Lower lobe of right lung (tissue), 2 donors: ENCODE data around the gene RPL26. TPM values are rescaled to one million over a fixed set of nuclear protein-coding genes. Genes with fewer than 3 reads are reported as not detected.

Experiments
- ATAC-seq, 2 donors: fragments of 200-7000 bp; cut with Tn5 transposase; one replicate each; pipeline ENCODE4 v1.9.1; 2020 to 2022; ENCODE audit warnings: mild to moderate bottlenecking in 2 of 2, moderate library complexity in 2 of 2
- DNase-seq: peaks from one replicate; pipeline ENCODE4 v3.0.0-alpha.2; 2020
- H3K27ac ChIP-seq: fragments of 200-600 bp; one replicate; pipeline ENCODE4 v1.8.0; 2022
- H3K27me3 ChIP-seq: fragments of 200-600 bp; one replicate; pipeline ENCODE4 v1.8.0; 2022; ENCODE audit warnings: low read depth
- H3K36me3 ChIP-seq: fragments of 200-600 bp; one replicate; pipeline ENCODE4 v1.8.0; 2022; ENCODE audit warnings: mild to moderate bottlenecking
- H3K4me1 ChIP-seq: fragments of 200-600 bp; one replicate; pipeline ENCODE4 v1.8.0; 2022
- H3K4me3 ChIP-seq: fragments of 200-600 bp; one replicate; pipeline ENCODE4 v1.8.0; 2022; ENCODE audit warnings: mild to moderate bottlenecking
- H3K9me3 ChIP-seq: fragments of 200-600 bp; one replicate; pipeline ENCODE4 v1.8.0; 2022
- CTCF ChIP-seq: fragments of 200-600 bp; IDR thresholded peaks from one replicate; pipeline ENCODE4 v1.8.0; 2022; ENCODE audit warnings: antibody characterized with exemption, mild to moderate bottlenecking
- intact Hi-C: fragments of 100-400 bp; cut with DNase I; formaldehyde crosslinking; loops from one replicate; pipeline ENCODE4 v1.11.0; 2022
- total RNA-seq: library from RNA; stranded (reverse); fragmentation: NEBNext Ultra II Directional; extraction: Animal tissue kit (Norgen Biotek cat#: 25700); gene quantifications from one replicate; pipeline ENCODE4 v1.2.1, GENCODE V29; 2021
- donor health status: DM: no; HTN: yes; CAD: no; lungs with severe emphysema.

RPL26 gene
- total RNA-seq, 1 donor from 2014 or later: 1,194 TPM

GRCh38 chr17:8387914-8388651, 5.1 kb upstream of the RPL26 start:
- Histone ChIP-seq H3K4me3 (no peak overlapping the region), H3K27me3 (no peaks in the 10 kb centered on the region), H3K27ac (no peak overlapping the region), H3K36me3 (no peaks in the 10 kb centered on the region), H3K4me1 (peaks cover 13% of the 10 kb centered on the region), H3K9me3 (no peaks in the 10 kb centered on the region)
- TF ChIP-seq CTCF: no peak
- intact Hi-C loops: no loop called here
- DNase-seq (no peak), ATAC-seq (no peak)

GRCh38 chr17:8386841-8387240, 3.8 kb upstream of the RPL26 start:
- H3K27ac ChIP-seq: no peak overlapping the region
- intact Hi-C loops: no loop called here
- H3K9me3 ChIP-seq: no peaks in the 10 kb centered on the region

GRCh38 chr17:8384801-8385378, 1.9 kb upstream of the RPL26 start:
- peaks cover 21% of the 10 kb centered on the region for H3K36me3 ChIP-seq
- no peak for ATAC-seq
- intact Hi-C loops: no loop called here
- no peaks in the 10 kb centered on the region for H3K9me3 ChIP-seq
- peaks cover 37% of the 10 kb centered on the region for H3K4me1 ChIP-seq
- DNase-seq: no peak
- H3K4me3 ChIP-seq: no peak overlapping the region
- no peaks in the 10 kb centered on the region for H3K27me3 ChIP-seq
- no peak for TF ChIP-seq CTCF
- no peak overlapping the region for H3K27ac ChIP-seq

More at GRCh38 chr17:8386841-8387240, 3.8 kb upstream of the RPL26 start:
- Histone ChIP-seq H3K4me3 (no peak overlapping the region), H3K27me3 (no peaks in the 10 kb centered on the region), H3K4me1 (peaks cover 18% of the 10 kb centered on the region), H3K36me3 (peaks cover 1% of the 10 kb centered on the region)
- DNase-seq (no peak), ATAC-seq (no peak)
- no peak for TF ChIP-seq CTCF

GRCh38 chr17:8382880-8383142, 182 bp downstream of the RPL26 start:
- H3K27me3 ChIP-seq: no peaks in the 10 kb centered on the region
- peaks cover 38% of the 10 kb centered on the region for H3K4me1 ChIP-seq
- TF ChIP-seq CTCF: no peak
- peak overlapping the region; percentile 67 for H3K4me3 ChIP-seq
- H3K9me3 ChIP-seq: no peaks in the 10 kb centered on the region
- no peak for DNase-seq
- peaks cover 42% of the 10 kb centered on the region for H3K36me3 ChIP-seq
- intact Hi-C loops: no loop called here
- H3K27ac ChIP-seq: peak overlapping the region; percentile 86
- peak in 1 of 2 donors; percentile 24 for ATAC-seq

GRCh38 chr17:8382052-8382879, 727 bp downstream of the RPL26 start:
- TF ChIP-seq CTCF: no peak
- DNase-seq (no peak), ATAC-seq (no peak)
- Histone ChIP-seq H3K4me1 (peaks cover 38% of the 10 kb centered on the region), H3K36me3 (peaks cover 47% of the 10 kb centered on the region), H3K27ac (peak overlapping the region; percentile 86), H3K4me3 (peak overlapping the region; percentile 67), H3K9me3 (no peaks in the 10 kb centered on the region), H3K27me3 (no peaks in the 10 kb centered on the region)
- intact Hi-C loops: no loop called here
